Measurements from ENCODE around the gene SKA2. TPM values are rescaled to one million over a fixed set of nuclear protein-coding genes. Genes with fewer than 3 reads are reported as not detected.

The SKA2 gene
- total and polyA plus RNA-seq, 2 of the 8 experiments (the other 6 are each of a cell fraction or from before 2014, with no cell fraction given) = 15.6 to 95.8 TPM

DNA sequence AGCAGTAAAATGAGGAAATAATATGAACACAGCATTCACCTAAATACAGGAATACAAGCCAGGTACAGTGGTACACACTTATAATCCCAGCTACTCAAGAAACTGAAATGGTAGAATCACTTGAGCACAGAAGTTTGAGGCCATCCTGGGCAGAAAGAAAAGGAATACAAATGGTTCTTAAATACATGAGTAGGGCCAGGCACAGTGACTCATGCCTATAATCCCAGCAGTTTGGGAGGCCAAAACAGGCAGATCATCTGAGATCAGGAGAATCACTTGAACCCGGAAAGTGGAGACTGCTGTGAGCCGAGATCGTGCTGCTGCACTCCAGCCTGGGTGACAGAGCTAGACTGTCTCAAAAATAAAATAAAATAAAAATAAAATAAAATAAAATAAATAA is 31.9 kb upstream of the SKA2 start:
- no peak overlapping the region for H3K14ac ChIP-seq (ENCODE audit: insufficient read length)
- FAIRE-seq (no peak), DNase-seq (ENCODE audit: low read depth in 1 of 2, low spot score in 2 of 2) (no peak)
- no peak overlapping the region for H2BK20ac ChIP-seq (ENCODE audit: low read length)
- no peak overlapping the region for H2BK15ac ChIP-seq (ENCODE audit: low read length)
- H3K4me2 ChIP-seq (ENCODE audit: insufficient read depth in 1 of 2, low read depth in 2 of 2, low read length in 2 of 2) = no peak overlapping the region
- peaks cover 0 to 2% of the 10 kb centered on the region in 2 experiments for H4K20me1 ChIP-seq (replicated peaks in 1 of 2; ENCODE audit: control insufficient read depth in 1 of 2, insufficient read depth in 2 of 2, low read length in 2 of 2)
- H4K5ac ChIP-seq (ENCODE audit: insufficient read length, low read depth, low read length) = no peak overlapping the region
- H3K4me1 ChIP-seq (replicated peaks in 1 of 4; ENCODE audit: control insufficient read depth in 3 of 4, insufficient read depth in 4 of 4, low read length in 3 of 4) = no peaks in the 10 kb centered on the region
- H4K8ac ChIP-seq (ENCODE audit: extremely low read depth, insufficient read depth, low read length) = no peak overlapping the region
- H2BK120ac ChIP-seq (replicated peaks; ENCODE audit: low read depth, low read length) = no peak overlapping the region
- H3K27ac ChIP-seq (ENCODE audit: low read depth, low read length) = no peak overlapping the region
- no peak overlapping the region for H3K18ac ChIP-seq (ENCODE audit: extremely low read depth, low read length)
- no peak overlapping the region for H3K23ac ChIP-seq (ENCODE audit: insufficient read length)
- no peak overlapping the region for H3K56ac ChIP-seq (replicated peaks; ENCODE audit: insufficient read length, low read depth, low read length)
- H2BK5ac ChIP-seq (ENCODE audit: low read depth, low read length) = no peak overlapping the region
- H2AK5ac ChIP-seq (ENCODE audit: low read depth, low read length) = no peak overlapping the region
- no peaks in the 10 kb centered on the region for H3K27me3 ChIP-seq (replicated peaks in 1 of 4; ENCODE audit: control insufficient read depth in 3 of 4, extremely low read depth in 1 of 4, insufficient read depth in 3 of 4, low read length in 3 of 4)
- no peak overlapping the region for H2AFZ ChIP-seq (ENCODE audit: low read length)
- H3K9me3 ChIP-seq (ENCODE audit: insufficient read depth in 2 of 2, low read depth in 1 of 2, low read length in 1 of 2) = no peaks in the 10 kb centered on the region
- no peak overlapping the region for H3K9ac ChIP-seq (replicated peaks in 1 of 4; ENCODE audit: extremely low read depth in 1 of 4, low read depth in 3 of 4, low read length in 3 of 4)
- no peak overlapping the region for H3K4me3 ChIP-seq (ENCODE audit: extremely low read depth in 1 of 4, insufficient read depth in 2 of 4, low read depth in 3 of 4, low read length in 4 of 4)
- peaks cover 4 to 30% (median 17%) of the 10 kb centered on the region in 4 experiments; a peak in 7 of 8 replicates for H3K36me3 ChIP-seq (ENCODE audit: control insufficient read depth in 2 of 4, insufficient read depth in 4 of 4, low read length in 3 of 4)
- no peak overlapping the region for H2BK12ac ChIP-seq (ENCODE audit: low read depth, low read length)
- CTCF ChIA-PET (ENCODE audit: partially characterized antibody) = no interaction called here
- no peaks in the 10 kb centered on the region for H3K23me2 ChIP-seq (ENCODE audit: low read depth, low read length)
- H3K79me2 ChIP-seq (ENCODE audit: control insufficient read depth in 1 of 2, insufficient read depth in 2 of 2, low read length in 2 of 2) = no peaks in the 10 kb centered on the region
- no peak overlapping the region for H4K91ac ChIP-seq (replicated peaks; ENCODE audit: insufficient read length, low read length)
- POLR2A ChIA-PET (ENCODE audit: partially characterized antibody) = interaction anchor here (1.2 kb wide), 1 partner anchor 13 kb away, joined by 3 read pairs; no protein-coding TSS in a partner anchor
- no peak overlapping the region for H3K4ac ChIP-seq (replicated peaks; ENCODE audit: insufficient read length, low read depth, low read length)
- 90% methylated on average over 3 of the region's 3 CpGs; no CpG with 5 or more reads in 1 of the 2 experiments for WGBS, 2 experiments (ENCODE audit: extremely low coverage in 1 of 2, insufficient coverage in 1 of 2, insufficient read length in 1 of 2, insufficient replicate concordance in 2 of 2, low coverage in 1 of 2, low lambda C conversion rate in 2 of 2, missing lambda C conversion rate in 1 of 2)
- H3K79me1 ChIP-seq (ENCODE audit: low read depth, low read length) = no peaks in the 10 kb centered on the region; the same call in 1 of the 2 replicates
- TF ChIP-seq NRF1 (IDR thresholded peaks at IDR 0.05; ENCODE audit: low read depth, low read length) (no peak), JUND (IDR thresholded peaks at IDR 0.05; ENCODE audit: low read length) (no peak)
